Left ventricle myocardium inferior (tissue), 1 donor: Measurements from ENCODE around the gene SKAP2. TPM values are rescaled to one million over a fixed set of nuclear protein-coding genes. Genes with fewer than 3 reads are reported as not detected.

Experiments
- DNase-seq: peaks from one replicate; pipeline ENCODE4 v3.0.0-alpha.2; 2020
- H3K27ac ChIP-seq: fragments of 200-600 bp; replicated peaks from 2 replicates; pipeline ENCODE4 v1.8.0; 2021
- H3K27me3 ChIP-seq: fragments of 200-600 bp; 2 replicates; pipeline ENCODE4 v1.8.0; 2021; ENCODE audit warnings: low read depth
- H3K36me3 ChIP-seq: fragments of 200-600 bp; 2 replicates; pipeline ENCODE4 v1.8.0; 2021
- H3K4me1 ChIP-seq: fragments of 200-600 bp; 2 replicates; pipeline ENCODE4 v1.8.0; 2021
- H3K4me3 ChIP-seq: fragments of 200-600 bp; 2 replicates; pipeline ENCODE4 v1.8.0; 2021; ENCODE audit warnings: mild to moderate bottlenecking, moderate library complexity
- H3K9me3 ChIP-seq: fragments of 200-600 bp; replicated peaks from 2 replicates; pipeline ENCODE4 v1.8.0; 2021
- intact Hi-C: fragments of 100-400 bp; cut with micrococcal nuclease; formaldehyde crosslinking; loops from one replicate; pipeline ENCODE4 v1.11.0; 2022
- total RNA-seq: library from RNA; stranded (reverse); fragmentation: NEBNext Ultra II Directional; extraction: Animal tissue kit (Norgen Biotek cat#: 25700); gene quantifications from one replicate; pipeline ENCODE4 v1.2.1, GENCODE V29; 2021
- TF ChIP-seq, protein P1 (sequence below): fragments of 200-600 bp; IDR thresholded peaks from 2 replicates; pipeline ENCODE4 v1.8.0; 2021; ENCODE audit warnings: antibody characterized with exemption, mild to moderate bottlenecking, borderline replicate concordance
- donor health status: DM: no; HTN: yes; CAD: no; lungs with severe emphysema.

Gene SKAP2
- total RNA-seq, 1 donor from 2014 or later, result 5.2 TPM

DNA sequence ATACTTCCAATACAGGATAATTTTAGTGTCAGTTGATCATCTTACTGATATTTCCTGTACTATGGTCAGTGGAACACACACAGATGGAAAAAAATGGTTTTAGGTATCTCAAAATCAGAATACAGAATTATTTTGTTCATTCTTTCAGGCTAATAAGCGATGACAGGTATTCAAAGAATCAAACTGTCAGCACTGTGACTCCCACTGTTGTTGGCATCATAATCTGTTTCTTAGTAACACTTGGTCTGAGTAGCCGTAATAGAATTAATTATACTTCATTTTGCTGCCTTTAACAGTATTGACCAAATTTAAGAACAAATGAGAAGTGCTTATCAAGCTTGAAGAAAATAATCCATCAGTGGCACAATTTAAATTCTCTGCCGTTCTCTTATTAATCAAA lies 215.0 kb downstream of the SKAP2 start:
- Histone ChIP-seq H3K4me3 (no peak overlapping the region), H3K4me1 (no peaks in the 10 kb centered on the region), H3K27ac (no peak overlapping the region), H3K27me3 (peaks cover 6% of the 10 kb centered on the region), H3K9me3 (no peaks in the 10 kb centered on the region), H3K36me3 (no peaks in the 10 kb centered on the region)
- TF ChIP-seq, protein P1, sequence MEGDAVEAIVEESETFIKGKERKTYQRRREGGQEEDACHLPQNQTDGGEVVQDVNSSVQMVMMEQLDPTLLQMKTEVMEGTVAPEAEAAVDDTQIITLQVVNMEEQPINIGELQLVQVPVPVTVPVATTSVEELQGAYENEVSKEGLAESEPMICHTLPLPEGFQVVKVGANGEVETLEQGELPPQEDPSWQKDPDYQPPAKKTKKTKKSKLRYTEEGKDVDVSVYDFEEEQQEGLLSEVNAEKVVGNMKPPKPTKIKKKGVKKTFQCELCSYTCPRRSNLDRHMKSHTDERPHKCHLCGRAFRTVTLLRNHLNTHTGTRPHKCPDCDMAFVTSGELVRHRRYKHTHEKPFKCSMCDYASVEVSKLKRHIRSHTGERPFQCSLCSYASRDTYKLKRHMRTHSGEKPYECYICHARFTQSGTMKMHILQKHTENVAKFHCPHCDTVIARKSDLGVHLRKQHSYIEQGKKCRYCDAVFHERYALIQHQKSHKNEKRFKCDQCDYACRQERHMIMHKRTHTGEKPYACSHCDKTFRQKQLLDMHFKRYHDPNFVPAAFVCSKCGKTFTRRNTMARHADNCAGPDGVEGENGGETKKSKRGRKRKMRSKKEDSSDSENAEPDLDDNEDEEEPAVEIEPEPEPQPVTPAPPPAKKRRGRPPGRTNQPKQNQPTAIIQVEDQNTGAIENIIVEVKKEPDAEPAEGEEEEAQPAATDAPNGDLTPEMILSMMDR, result no peak
- no peak for DNase-seq
- intact Hi-C loops, result no loop called here

DNA sequence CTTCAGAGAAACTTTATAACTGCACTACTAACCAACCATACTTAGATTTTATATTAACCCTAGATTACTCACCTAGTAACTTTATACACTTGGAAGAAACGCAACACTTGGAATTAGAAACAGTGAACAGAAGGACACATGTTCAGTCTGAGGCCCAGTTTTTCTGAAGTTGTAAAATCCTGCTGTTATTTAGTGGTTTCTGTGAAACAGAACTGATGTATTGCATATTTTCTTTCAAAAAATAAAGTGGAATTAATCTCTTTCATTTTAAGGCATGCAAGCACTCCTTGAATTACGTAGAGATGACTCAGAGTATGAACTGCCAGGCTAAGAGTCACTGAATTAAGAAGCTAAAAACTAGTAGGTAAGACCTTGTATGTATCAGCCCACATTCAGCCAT lies 215.8 kb downstream of the SKAP2 start:
- intact Hi-C loops, result no loop called here
- H3K27me3 ChIP-seq, result peaks cover 6% of the 10 kb centered on the region
- no peaks in the 10 kb centered on the region for H3K36me3 ChIP-seq
- no peaks in the 10 kb centered on the region for H3K9me3 ChIP-seq
- TF ChIP-seq, protein P1, result no peak
- H3K4me3 ChIP-seq, result no peak overlapping the region
- no peak overlapping the region for H3K27ac ChIP-seq
- DNase-seq, result no peak
- no peaks in the 10 kb centered on the region for H3K4me1 ChIP-seq

DNA sequence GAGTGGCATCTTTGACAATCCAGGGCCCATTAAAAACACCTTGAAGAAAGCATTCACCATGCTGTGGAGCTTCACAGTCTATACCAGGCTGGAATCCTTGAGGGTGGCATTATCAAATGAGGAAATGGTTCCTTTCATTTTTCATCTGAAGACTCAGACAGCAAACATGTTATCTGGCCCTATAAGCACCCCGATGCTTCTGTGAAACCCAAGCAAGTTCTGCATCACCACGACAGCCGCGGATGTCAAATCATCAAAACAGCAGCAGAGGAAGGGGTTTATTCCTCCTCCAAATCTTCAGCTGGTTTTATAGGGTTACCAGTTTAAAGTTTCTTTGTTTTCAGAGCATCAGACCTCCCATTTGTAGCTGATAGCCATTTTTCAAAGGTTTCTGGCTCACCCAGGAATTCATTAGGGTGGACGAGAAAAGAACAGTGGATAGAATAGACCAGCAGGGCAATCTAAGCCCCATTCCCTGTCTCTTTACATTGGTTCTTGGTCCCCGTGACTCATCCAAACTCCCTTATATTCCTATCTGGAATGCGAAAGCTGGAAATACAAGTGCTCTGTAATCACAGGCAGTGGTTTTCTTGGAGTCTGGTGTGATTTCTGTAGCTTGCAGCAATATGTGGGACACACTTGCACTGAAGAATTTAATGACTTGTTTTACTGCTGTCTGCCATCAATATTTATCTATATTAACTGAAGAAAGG lies 217.9 kb downstream of the SKAP2 start:
- intact Hi-C loops, result no loop called here
- Histone ChIP-seq H3K4me3 (no peak overlapping the region), H3K27ac (no peak overlapping the region), H3K9me3 (no peaks in the 10 kb centered on the region), H3K36me3 (no peaks in the 10 kb centered on the region), H3K4me1 (no peaks in the 10 kb centered on the region), H3K27me3 (peaks cover 6% of the 10 kb centered on the region)
- no peak for DNase-seq
- TF ChIP-seq, protein P1, result no peak

DNA sequence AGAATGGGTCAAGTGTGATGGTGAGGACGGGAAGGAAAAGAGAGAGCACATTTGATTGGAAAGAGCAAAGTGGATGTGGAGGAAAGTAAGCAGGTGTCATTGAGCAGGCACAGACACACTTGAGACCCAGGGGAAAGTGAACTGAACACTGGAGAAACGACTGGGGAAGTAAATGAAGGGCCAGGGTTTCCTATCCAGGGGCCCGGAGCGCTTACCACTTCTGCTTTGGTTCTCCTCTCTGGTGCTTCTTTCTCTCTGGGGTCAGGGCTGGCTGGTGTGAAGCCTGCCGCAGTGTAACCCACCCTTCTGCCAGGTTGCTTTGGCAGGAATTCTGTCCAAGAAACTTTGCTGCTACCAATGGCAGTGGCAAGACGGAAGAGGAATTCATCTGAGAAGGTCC lies 219.3 kb downstream of the SKAP2 start:
- H3K4me1 ChIP-seq, result no peaks in the 10 kb centered on the region
- TF ChIP-seq, protein P1, result no peak
- H3K4me3 ChIP-seq, result no peak overlapping the region
- intact Hi-C loops, result no loop called here
- no peak for DNase-seq
- H3K27me3 ChIP-seq, result peaks cover 13% of the 10 kb centered on the region
- H3K9me3 ChIP-seq, result no peaks in the 10 kb centered on the region
- no peaks in the 10 kb centered on the region for H3K36me3 ChIP-seq
- no peak overlapping the region for H3K27ac ChIP-seq

DNA sequence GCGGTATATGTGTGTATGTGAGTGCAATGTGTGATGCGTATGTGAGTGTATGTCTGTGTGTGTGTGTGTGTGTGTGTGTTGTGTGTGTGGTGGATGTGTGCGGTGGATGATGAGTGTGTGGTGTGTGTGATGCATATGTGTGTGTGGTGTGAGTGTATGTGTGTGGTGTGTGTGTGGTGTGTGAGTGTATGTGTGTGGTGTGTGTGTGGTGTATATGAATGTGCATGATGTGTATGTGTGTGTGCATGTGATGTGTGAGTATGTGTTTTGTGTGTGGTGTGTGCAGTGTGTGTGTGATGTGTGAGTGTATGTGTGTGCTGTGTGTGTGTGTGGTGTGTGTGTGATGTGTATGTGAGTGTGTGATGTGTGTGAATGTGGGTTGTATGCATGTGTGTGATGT lies 222.0 kb downstream of the SKAP2 start:
- no peaks in the 10 kb centered on the region for H3K9me3 ChIP-seq
- no peak for DNase-seq
- TF ChIP-seq, protein P1, result no peak
- no peaks in the 10 kb centered on the region for H3K36me3 ChIP-seq
- intact Hi-C loops, result no loop called here
- no peaks in the 10 kb centered on the region for H3K4me1 ChIP-seq
- H3K4me3 ChIP-seq, result no peak overlapping the region
- peaks cover 25% of the 10 kb centered on the region for H3K27me3 ChIP-seq
- H3K27ac ChIP-seq, result no peak overlapping the region
